GM19035 (cell line): ENCODE data around the gene ZNF578.
"Not testable (repeated sequence)": the region's sequence is repeated elsewhere in the genome, so short reads cannot be mapped to it uniquely, and the experiment has no call there.

Experiments used
- ATAC-seq: cut with Tn5 transposase; IDR thresholded peaks from one replicate; pipeline ENCODE4 v1.9.1; 2021; ENCODE audit not compliant: unreplicated experiment

Gene ZNF578

GRCh38 chr19:52453324-52454094 lies at the start of gene ZNF578:
TSS of gene ZNF578 (plus strand) at chr19:52453553. CDS start at chr19:52501846, 48,293 bp downstream.
- no peak for ATAC-seq

GRCh38 chr19:52410276-52410675 lies 43.1 kb upstream of the ZNF578 start:
- ATAC-seq: no peak

GRCh38 chr19:52415711-52416110 lies 37.6 kb upstream of the ZNF578 start:
- no peak for ATAC-seq

GRCh38 chr19:52428937-52429336 lies 24.4 kb upstream of the ZNF578 start, which contains the start of gene ZNF534:
TSS of gene ZNF534 (plus strand) at chr19:52429148. CDS start at chr19:52431475, 2,327 bp downstream.
- no peak for ATAC-seq

- ATAC-seq: no peak
These were observed 11.2 kb upstream of the ZNF578 start for GRCh38 chr19:52442179-52442578.

GRCh38 chr19:52444506-52444905 lies 8.8 kb upstream of the ZNF578 start:
- no peak for ATAC-seq

- ATAC-seq: no peak
These were observed 2.1 kb upstream of the ZNF578 start for GRCh38 chr19:52451241-52451640.

GRCh38 chr19:52464798-52465470 lies 11.6 kb downstream of the ZNF578 start:
- no peak for ATAC-seq

- ATAC-seq: no peak
These were observed 20.4 kb downstream of the ZNF578 start for GRCh38 chr19:52473655-52474350.

- ATAC-seq: no peak
These were observed 21.2 kb downstream of the ZNF578 start for GRCh38 chr19:52474351-52475127.

- ATAC-seq: not testable (repeated sequence)
These were observed 30.9 kb downstream of the ZNF578 start for GRCh38 chr19:52484111-52484743.

GRCh38 chr19:52485064-52485463 lies 31.7 kb downstream of the ZNF578 start:
- not testable (repeated sequence) for ATAC-seq

- not testable (repeated sequence) for ATAC-seq
These were observed 32.3 kb downstream of the ZNF578 start for GRCh38 chr19:52485561-52486240.

- ATAC-seq: no peak
These were observed 39.0 kb downstream of the ZNF578 start for GRCh38 chr19:52492201-52492993.

GRCh38 chr19:52492994-52493470 lies 39.7 kb downstream of the ZNF578 start:
- no peak for ATAC-seq

GRCh38 chr19:52494518-52494917 lies 41.2 kb downstream of the ZNF578 start:
- no peak for ATAC-seq

- ATAC-seq: no peak
These were observed 45.2 kb downstream of the ZNF578 start for GRCh38 chr19:52498571-52498970.

GRCh38 chr19:52500474-52500873 lies 47.1 kb downstream of the ZNF578 start:
- not testable (repeated sequence) for ATAC-seq

GRCh38 chr19:52500991-52501390 lies 47.6 kb downstream of the ZNF578 start:
- not testable (repeated sequence) for ATAC-seq
